Panc1 (cell line): ENCODE results near the gene PFKL.

Source experiments
- CTCF ChIP-seq: fragments of 450-650 bp; IDR thresholded peaks from 2 replicates; pipeline ENCODE4 v1.5.1; 2017; ENCODE audit warnings: mild to moderate bottlenecking
- POLR2AphosphoS5 ChIP-seq: IDR thresholded peaks from 2 replicates; pipeline ENCODE4 v1.6.1; 2012; ENCODE audit warnings: mild to moderate bottlenecking, low read depth, low read length, moderate library complexity

- TF ChIP-seq CTCF: no peak
- peak; percentile 24; the same call in 1 of the 2 replicates for TF ChIP-seq POLR2AphosphoS5
These were observed 558 bp downstream of the PFKL start for GRCh38 chr21:44300262-44300959.
